Activated CD4-positive, alpha-beta T cell treated with anti-CD3 and anti-CD28 coated beads, Interleukin-2, Interleukin-6, amounts not matched to agents 100 ng/mL and 50 ng/mL, durations not matched to agents 16 hours and 8 hours (primary cell): ENCODE results near the gene PARVG.

Source experiments
- DNase-seq: peaks from one replicate; pipeline ENCODE4 v3.0.0-alpha.2; 2020

Gene PARVG

DNA sequence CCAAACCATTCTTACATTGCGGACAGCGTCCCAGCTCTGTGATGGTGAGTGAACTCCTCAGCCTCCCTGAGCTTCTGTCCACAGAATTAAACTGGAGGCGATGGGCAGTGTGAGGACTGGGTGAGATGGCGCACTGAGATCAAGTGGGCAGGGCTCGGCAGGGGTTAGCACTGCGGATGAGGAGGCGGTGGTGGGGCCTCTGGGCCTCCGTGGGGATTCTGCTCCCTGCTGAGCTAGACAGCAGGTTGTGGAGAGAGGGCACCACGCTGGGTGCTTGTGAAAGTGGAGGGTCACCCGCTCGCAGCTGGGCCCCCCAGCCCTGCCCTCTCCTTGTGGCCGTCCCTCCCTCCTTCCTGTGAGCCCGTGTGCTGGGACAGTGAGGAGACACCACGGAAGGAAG, 25.6 kb upstream of the PARVG start:
- no peak for DNase-seq

DNA sequence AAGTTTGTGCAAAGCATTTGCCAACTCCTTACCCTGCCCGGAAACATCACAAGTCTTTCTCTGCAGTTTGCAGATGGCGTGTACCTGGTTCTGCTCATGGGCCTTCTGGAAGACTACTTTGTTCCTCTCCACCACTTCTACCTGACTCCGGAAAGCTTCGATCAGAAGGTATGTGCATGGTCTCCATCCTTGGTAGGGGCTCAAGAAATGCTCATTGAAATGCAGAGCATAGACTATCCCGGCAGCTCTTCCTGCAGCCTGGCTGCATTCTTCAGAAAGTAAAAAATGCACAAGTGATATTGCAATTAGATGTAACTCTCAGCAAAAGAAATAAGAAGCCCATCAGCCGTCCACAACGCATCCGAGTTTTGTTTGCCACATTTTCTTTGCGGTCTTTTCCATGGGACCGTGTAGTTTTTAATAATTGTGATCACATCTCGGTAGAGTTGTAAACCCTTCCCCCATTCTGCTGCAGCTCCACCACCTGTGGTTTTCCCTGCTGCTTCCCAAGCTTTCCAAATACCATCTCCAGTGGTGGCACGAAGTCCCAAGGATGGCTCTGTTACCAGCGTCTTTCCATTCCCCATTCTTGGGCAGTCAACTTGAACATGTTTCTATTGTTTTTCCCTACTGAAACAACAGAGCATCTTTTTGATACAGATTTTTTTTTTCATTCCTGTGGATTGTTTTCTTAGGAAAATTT, 22.7 kb upstream of the PARVG start:
- DNase-seq, result no peak

DNA sequence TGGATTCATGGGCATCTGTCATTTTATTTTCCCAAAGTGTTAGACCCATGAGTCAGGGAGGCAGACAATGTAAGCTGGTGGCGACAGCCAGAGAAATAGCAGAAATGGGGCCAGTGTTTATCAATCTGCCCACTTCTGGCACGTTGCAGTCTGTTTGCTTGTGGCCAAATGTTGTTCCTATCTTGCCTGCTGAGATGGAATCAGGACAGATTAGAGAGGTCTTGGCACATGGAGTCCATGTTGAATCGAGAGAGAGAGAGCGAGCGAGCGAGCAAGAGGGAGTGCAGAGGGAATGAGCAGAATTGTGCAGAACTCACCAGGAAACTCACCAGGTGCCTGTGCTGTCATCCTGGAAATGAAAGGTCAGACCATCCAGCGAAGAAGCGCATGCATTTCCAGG, 21.9 kb upstream of the PARVG start:
- no peak for DNase-seq

DNA sequence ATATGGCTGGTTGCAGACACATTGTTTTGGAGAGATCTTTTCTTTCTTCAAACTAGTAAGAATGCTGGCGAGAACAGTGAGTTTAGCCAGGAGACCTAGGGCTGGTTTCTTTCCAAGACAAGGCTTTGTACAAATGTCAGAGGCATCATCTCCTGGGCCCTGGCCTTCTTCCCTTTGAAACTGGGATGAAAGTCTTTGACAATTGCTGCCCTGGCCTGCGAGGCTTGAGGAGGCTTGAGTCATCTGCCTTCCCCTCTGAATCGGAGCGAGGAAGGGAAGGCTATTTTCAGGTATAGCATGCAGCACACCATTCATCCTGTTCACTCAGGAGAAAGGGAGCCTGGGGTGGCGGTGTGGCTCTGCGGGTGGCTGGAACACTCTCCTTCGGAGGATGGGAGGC, 21.5 kb upstream of the PARVG start:
- DNase-seq, result no peak

DNA sequence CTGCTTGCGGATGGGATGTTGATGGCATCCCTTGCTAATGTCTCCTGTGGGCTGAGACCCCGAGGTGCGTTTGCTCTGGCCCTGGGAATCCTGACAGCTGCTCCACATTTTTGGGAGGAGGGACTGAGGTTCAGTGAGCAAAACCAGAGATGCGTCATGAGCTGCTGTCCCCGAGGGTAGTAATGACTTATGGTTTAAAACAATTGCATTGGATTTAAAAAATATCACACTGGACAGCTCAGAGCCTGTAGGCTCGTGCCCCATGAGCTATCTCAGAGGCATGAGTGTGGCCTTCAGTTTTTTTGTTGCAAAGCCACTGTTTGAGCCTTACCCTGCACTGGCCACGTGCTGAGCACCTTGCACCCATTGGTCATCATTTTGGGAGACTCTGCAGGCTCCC, 20.9 kb upstream of the PARVG start:
- DNase-seq, result no peak

DNA sequence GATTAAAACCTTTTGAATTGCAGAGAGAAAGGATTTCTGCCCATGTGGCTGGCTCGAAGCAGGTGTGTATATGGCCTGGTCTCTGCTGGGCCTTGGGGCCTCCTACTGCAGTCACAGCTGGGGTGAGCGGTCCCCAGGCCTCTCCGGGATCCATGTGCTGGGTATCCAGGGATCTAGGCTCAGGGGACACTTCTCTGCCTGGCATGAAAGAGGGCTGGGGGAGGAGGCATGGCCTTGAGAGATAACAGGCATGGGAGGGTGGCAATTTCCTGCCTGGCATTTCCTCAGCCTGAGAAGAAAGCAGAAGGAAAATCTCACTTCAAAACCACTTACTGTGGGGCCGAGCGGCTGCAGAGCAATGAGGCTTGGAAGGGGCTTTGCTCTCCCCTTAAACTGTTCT, 20.3 kb upstream of the PARVG start:
- no peak for DNase-seq

DNA sequence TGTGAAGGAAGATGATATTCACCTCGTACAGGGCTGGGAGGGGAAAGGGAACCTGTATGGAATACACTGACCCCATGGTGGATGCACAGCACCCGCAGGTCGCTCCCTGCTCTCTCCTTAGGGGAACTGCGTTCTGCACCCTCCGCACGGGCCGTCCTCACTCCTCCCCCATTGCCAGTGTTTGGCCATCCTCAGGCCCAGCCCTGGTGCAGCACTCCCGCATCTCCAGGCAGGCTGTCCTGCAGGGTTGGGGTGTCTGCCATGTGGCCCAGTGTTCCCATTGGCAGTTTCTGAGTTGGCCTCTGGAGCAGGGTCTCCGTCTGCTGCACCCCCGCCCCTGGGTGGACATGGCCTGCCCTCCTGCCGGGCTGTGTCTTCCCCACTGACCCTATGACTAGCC, 19.1 kb upstream of the PARVG start:
- no peak for DNase-seq

DNA sequence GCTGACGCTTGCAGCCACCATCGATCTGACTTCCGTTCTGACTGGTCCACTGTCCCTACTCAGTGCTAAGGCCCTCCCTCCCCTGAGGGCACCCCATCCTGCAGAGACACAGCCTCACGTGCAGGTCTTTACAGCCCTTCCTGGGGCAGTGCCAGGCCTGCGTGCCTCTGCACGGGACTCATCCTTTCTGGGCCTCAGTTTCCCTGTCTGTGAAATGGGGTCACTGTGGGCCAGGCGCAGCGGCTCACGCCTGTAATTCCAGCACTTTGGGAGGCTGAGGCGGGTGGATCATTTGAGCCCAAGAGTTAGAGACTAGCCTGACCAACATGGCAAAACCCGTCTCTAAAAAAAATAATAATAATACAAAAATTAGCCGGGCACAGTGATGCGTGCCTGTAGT, 17.8 kb upstream of the PARVG start:
- no peak for DNase-seq

DNA sequence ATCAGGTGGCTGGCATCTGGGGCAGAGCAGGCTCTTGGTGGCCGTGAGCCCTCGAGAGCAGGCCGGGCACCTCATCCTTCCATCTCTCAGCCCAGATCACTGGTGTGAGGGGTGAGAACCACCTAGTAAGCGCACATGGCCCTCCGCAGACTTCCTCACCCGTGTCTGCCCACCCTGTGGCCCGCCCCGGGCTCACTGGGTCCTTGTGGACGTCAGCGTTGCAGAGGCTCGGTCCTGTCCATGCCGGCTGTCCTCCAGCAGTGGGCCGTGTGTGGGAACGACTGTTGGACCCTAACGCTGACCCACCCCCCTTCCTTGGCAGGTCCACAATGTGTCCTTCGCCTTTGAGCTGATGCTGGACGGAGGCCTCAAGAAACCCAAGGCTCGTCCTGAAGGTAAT, 17.2 kb upstream of the PARVG start:
- no peak for DNase-seq

DNA sequence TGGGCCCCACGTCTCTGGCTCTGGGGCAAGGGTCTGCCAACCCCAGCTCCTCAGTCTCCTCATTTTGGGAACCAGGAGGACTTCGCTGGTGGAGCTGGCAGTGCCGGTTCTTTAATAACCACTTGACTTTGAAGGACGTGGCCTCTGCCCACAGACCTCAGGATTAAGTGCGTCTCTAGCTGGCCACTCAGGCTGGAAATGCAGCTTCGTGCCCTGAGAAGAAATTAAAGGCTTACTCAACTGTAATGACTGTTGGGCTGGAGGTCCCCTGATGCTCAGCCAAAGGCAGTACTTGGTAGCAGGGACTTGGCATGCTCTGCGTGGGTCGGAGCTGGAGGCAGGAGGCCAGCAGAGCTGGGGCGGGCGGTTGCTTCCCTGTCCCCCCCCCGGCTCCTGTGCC, 16.7 kb upstream of the PARVG start:
- no peak for DNase-seq

DNA sequence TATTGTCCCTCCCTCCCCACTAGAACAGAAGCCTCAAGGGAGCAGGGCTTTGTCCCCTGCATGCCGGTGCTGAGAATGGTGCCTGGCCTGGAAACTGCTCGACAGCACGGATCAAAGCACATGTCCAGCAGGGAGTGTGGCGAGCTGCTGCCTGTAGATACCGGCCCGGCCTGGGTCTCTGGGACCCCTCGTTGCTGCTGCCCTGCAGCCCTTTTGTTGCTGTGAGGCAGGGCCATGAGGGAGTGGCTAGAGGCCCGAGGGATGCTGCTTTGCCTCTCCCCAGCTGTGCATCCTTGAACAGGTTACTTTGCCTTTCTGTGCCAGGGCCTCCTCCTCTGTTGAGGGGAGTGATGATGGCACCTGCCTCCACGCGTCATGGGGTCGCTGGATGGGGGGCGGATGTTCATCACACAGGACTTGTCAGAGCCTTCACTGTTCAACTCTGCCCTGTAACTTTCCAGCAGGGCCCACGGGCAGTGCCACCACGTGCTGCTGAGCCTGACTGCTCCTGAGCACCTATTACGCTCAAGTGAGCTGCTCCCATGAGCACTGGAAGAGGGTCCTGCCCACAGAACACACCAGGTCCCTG, 15.3 kb upstream of the PARVG start:
- no peak for DNase-seq

DNA sequence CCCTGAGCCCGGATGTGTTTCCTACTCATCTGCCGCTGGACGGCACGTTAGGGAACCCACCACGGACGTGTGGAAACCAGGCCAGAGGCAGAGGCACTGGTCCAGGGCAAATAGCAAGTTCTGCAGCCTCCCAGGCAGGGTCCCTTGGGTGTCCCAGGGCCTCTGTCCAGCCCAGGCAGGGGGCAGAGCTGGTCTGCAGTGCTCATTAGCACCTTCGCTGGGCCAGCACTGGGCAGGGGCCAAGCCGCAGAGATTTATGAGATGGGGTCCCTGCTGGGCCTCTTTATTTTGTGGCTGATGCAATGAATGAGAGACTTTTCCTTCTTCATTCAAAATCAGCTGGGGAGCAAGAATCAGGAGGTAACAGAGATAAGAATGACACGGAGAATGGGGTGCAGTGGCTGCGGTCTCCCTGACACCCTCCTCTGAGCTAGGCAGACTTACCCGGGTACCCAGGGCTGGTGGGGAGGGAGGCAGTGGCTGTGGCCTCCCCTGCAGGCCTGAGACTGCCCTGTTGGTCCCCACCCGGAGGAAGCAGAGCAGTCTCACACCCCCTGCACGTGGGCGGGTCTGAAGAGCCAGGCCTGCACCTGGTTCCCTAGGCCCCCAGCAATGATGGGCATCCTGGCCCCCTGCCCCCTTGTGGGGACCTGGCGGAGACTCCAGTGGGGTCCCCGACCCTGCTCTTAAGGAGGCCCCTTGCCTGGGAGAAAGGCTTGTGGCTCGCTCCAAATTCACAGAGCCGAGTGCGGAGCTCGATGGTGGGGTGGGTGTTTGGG, 14.0 kb upstream of the PARVG start:
- no peak for DNase-seq

DNA sequence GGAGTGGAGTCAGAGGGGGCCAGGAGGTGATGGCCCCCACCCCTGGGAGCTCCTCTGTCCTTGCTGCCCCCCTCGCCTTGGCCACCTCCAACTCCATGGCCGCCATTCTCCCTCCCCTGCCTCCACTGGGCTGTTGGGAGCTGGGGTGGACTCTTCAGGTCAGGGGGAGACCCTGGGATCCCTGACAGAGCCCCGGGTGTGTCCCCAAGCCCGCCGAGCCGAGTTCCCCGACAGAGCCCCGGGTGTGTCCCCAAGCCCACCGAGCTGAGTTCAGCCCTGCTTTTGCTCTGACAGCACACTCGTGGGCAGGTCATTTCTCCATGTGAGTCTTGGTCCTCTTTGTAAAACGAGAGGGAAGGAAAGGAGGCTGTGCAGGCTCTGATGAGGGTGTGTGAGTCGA, 13.2 kb upstream of the PARVG start:
- no peak for DNase-seq

DNA sequence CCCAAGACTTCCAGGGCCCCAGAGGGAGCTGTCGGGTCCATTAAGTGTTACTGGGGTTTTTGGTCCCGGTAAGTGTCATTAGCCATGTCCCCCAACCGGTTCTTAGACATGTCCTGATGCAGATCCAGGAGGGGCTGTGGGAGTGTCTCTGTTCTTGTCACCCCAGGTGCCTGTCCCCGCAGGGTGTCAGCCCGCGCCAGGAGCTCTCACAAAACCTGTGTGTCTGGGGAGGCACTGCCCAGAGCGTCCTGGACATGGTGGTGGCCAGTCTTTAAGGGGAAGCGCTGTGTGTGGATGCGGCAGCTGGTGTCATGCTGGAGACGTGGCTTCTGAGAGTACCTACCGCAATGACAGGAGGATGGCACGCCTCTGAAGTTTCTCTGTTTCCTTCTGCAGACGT, 12.5 kb upstream of the PARVG start:
- no peak for DNase-seq

DNA sequence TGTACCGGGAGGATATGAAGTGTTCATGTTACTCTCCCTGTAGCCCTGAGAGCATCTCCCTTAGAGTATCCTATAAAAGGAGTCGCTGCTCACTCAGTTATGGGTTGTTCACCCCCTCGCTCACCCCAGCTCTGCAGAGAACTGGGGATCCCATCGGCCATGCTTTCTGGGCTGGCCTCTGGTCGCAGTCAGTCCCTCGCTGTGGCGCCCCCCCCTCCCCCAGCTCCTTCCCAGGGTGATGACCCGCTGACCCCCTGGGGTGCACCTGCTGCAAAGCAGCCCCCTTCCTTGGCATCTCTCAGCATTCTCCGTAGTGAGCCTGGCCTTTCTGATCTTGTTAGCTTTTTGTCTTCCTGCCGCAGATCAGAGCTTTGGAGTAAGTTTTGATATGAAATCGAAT, 10.3 kb upstream of the PARVG start:
- DNase-seq, result no peak

DNA sequence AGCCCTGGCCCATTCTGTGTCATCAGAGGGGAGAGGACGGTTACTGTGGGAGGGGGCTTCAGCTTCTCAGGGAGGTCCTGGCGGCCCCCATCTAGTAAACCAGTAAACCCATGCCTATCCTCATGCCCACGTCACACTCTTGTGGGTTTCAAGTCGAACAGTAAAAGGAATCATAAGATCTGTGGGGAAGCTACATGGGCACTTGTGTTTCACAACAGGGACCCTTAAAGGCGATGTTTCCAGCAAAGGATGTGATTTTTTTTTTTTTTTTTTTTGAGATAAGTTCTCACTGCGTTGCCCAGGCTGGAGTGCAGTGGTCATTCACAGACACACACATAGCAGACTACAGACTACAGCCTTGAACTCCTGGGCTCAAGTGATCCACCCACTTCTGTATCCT, 9.2 kb upstream of the PARVG start:
- DNase-seq, result no peak

DNA sequence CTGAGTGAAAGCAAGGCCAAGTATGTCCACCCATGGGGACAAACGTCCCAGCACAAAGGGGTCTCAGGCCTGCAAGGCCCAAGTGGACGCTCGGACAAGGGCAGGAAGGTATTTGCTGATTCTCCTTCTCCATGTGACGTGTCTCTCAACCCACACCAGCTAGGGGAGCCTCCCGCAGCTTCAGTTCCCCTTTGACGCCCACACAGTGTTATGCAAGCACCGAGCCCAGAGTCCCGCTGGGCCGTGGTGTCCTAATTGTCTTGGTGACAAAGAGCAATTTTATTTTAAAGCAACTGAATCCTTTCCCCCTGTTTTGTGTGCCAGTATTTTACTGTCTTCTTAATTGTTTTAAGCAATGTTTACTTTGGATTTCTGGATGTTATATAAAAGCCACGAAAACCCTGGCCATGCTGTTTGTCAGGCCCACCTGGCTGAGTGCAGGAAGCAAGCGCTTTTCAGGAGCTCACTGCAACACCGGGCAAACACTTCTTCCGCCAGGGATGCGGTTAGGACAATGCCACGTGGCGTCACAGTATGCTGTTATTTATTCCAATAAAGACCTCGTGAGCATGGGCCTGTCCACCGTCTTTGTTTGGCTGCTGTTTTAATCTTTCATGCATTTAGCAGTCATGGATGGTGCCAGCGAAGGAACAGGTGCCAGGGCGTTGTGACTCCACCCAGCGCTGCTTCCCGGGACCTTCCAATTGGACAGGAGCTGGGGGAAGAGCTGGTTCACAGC, 8.2 kb upstream of the PARVG start:
- DNase-seq, result no peak

DNA sequence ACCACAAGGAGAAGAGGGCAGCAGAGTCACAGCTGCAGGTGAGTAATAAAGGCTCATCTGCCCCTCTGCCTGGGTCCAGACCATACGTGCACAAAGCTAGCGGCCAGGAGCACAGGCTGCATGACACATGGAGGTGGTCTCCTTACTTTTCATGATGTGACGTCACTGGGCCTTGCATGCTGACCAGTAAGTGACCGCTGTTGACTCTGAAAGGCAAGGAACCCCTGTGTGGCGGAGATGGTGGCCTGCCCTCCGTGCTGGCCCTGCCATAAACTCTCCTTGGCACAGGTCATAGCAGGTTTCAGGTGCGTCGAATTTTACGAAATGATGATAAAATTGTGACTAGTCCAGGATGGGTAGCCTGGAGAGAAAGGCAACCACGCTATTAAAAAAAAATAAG, 7.6 kb upstream of the PARVG start:
- DNase-seq, result no peak

DNA sequence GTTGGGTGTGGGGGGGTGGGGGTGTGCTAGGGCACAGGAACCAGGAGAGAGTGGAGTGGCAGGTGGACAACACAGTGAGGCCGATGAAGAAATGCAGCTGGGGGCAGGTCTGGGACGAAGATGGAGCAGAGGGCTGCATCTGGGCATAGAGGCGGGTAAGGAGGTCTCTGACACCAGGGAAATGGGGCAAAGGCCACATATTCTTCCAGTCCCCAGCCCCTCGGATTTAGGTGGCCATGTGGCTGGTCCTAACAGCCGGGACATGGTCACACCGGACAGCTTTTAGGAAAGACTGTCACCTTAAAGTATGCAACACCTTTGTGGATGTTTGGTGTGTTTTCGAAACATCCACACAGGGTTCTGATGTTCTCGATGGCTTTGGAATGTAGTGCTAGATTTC, 5.0 kb upstream of the PARVG start:
- no peak for DNase-seq

DNA sequence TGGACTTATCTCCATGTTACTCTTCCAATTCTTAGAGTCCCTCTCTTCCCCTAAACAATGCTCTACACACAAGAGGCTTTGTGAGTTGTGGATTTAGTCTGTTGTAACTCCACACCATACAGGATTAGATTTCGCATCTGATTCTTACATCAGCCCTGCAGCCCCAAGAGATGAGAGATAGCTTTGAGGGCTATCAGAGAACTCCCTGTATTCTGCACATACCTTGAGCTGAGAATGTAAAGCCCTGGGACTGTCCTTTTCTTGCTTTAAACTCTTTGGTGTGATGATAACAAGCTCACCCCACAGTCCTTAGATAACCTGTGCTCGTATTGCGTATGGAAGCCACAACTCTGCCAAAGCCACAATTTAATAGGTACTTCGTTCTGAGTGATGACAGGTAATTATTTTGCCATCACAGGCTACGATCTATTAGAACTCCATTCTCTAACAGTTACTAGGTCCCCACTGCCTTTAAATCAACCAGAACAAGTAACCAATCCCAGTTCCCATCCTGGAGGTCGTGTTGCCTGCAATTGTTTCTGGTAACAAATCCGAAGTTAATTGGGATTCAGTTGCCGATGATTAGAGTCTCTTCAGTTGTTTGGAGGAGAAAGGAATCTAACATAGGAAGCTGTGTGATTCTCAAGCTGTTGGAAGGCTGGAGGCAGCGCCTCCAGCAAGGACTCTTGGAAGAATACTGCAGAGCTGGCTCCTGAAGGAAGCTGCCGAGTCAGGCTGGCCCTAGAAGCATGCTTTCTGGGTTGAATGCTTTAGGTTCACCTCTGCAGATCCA, 1.3 kb upstream of the PARVG start:
- no peak for DNase-seq

DNA sequence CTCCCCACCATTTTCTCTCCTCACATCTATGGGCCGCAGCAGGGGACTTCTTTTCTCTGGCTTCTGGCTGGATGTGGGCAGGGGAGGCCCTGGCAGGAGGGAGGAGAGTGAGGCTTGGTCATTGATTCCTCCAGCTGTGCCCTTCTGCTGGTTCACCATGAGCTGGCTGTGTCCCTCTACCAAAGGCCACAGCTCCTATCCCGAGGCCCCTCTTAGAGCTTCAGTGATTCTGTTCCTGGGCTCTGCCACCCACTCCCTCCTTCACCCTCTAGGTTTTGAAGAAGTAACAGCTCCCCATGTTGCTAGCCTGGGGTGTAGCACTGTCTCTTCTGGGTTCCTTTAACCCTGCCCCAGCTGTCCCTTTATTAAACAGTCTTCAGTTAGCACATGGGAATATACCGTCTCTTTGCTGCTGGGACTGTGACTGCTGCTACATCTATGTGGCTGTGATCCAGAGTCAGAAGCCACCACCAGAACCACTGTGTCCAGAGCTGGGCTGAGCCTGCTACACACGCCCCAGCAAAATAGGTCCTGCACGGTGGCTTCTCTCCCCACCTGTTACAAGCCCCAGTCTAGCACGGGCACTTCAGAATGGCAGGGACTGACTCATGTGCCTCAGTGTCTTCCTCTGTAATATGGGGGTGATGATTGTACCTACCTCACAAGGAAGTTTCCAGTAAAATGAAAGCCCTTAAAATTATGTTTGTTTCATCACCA, 578 bp upstream of the PARVG start:
- DNase-seq, result no peak
